ENCODE data around the gene MAB21L4. TPM values are rescaled to one million over a fixed set of nuclear protein-coding genes. Genes with fewer than 3 reads are reported as not detected.

MAB21L4 gene
- polyA plus RNA-seq, 2 of the 4 experiments (the other 2 are of a cell fraction) = not detected

DNA sequence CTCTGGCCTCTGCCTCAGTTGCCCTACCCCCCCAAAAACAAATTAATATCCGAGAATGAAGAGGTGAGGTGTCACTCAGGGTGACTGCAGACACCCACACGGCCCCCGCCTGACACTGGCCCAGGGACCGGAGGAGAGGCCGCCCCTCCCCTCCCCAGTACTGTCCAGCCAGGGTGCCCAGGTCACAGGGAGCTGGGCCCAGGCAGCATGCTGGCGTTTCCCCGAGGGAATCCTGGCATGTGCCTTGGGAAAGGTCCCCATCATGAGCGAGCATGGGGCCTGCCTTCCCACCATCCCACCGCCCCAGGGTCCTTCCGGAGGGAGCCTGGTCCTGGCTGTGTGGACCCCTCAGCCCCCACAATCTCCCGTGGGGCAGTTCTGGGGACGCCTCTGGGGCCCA lies 3.0 kb downstream of the MAB21L4 start (continued):
- TF ChIP-seq, protein P1, sequence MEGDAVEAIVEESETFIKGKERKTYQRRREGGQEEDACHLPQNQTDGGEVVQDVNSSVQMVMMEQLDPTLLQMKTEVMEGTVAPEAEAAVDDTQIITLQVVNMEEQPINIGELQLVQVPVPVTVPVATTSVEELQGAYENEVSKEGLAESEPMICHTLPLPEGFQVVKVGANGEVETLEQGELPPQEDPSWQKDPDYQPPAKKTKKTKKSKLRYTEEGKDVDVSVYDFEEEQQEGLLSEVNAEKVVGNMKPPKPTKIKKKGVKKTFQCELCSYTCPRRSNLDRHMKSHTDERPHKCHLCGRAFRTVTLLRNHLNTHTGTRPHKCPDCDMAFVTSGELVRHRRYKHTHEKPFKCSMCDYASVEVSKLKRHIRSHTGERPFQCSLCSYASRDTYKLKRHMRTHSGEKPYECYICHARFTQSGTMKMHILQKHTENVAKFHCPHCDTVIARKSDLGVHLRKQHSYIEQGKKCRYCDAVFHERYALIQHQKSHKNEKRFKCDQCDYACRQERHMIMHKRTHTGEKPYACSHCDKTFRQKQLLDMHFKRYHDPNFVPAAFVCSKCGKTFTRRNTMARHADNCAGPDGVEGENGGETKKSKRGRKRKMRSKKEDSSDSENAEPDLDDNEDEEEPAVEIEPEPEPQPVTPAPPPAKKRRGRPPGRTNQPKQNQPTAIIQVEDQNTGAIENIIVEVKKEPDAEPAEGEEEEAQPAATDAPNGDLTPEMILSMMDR (IDR thresholded peaks at IDR 0.05) = no peak

DNA sequence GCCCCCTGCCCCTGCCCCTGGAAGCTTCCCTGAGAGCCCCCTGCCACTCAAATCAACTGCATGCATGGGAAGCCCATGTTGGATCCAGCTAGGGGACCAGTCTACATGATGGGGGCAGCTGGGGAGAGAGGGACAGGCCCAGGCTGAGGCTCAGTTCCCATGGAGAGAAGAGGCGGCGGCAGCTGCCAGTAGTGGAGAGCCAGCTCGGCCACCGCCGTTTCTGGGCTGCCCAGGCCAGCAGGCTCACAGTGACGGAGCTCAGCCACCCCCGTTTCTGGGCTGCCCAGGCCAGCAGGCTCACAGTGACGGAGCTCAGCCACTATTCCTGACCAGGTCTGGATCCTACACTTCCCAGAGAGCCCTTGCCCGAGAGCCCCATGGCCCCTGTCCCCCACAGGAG lies 3.6 kb downstream of the MAB21L4 start:
- DNase-seq (ENCODE audit: low read depth in 1 of 2, low spot score in 1 of 2) (no peak), ATAC-seq (no peak), FAIRE-seq (no peak)
- H3K4me3 ChIP-seq = no peak overlapping the region
- ChIA-PET CTCF (interaction anchor here (1.5 to 2.8 kb wide), 4 partner anchors 21 to 79 kb away, joined by 4 to 12 read pairs (median 6); no protein-coding TSS in a partner anchor), POLR2A (interaction anchor here (0.6 kb wide), 1 partner anchor 34 kb away, joined by 3 read pairs; no protein-coding TSS in a partner anchor)
- H3K4me2 ChIP-seq = no peak overlapping the region
- no peak overlapping the region for H3K27ac ChIP-seq
- H3K9me3 ChIP-seq = no peaks in the 10 kb centered on the region
- TF ChIP-seq EHF (CRISPR knock-in tag; IDR thresholded peaks at IDR 0.05) = no peak
- TF ChIP-seq POLR2A (IDR thresholded peaks at IDR 0.05; ENCODE audit: low read length) = no peak
- WGBS (ENCODE audit: missing lambda C conversion rate) = 85% methylated on average over 9 of the region's 9 CpGs
- H3K4me1 ChIP-seq = peaks cover 21% of the 10 kb centered on the region

DNA sequence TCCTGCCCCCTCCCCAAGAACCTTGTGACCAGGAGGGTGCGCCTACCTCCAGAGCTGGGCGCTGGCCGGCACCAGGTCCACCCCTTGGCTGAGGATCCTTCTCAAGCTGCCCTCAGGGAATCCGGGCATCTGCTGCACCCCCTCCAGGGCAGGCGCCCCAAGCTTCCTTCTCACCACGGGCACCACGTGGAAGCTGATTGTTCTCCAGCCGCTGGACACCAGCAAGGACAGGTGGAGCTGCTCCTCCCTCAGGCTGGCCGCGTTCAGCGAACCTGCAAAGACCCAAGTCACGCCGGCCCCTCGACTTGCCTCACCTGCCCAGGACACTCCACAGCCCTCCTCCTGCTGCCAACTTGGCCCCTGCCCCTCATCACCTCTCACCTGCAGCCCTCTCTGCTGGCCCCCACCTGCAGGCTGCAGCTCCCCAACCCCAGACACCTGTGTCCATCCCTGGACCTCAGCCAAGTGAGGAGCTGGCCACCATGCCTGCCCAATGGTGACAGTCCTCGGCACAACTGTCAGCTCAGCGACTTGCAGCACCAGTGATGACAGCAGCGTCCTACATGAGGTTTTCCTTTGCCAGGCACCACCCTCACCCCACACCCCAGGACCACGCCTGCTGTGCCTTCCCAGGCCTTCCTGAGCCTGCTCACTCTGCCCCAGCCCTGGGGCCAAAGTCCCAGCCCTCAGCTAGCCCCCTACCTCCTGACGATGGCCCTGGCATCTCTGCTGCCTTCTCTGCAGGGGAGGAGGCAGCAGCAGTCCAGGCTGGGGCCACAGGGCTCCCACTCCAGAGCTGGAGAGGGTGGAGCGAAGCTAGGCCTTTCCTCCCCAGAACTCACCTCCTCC lies 4.2 kb downstream of the MAB21L4 start:
- POLR2A ChIA-PET = interaction anchor here (0.6 kb wide), 1 partner anchor 33 kb away, joined by 3 read pairs; no protein-coding TSS in a partner anchor
- Histone ChIP-seq H3K27ac (no peak overlapping the region), H3K9me3 (no peaks in the 10 kb centered on the region), H3K4me2 (no peak overlapping the region), H3K4me1 (peaks cover 17% of the 10 kb centered on the region), H3K4me3 (no peak overlapping the region)
- FAIRE-seq = no peak
- DNase-seq (ENCODE audit: low read depth in 1 of 2, low spot score in 1 of 2) = no peak
- CTCF ChIA-PET = interaction anchor here (1.4 to 2.8 kb wide), 7 partner anchors 8 to 80 kb away, joined by 4 to 12 read pairs (median 5); no protein-coding TSS in a partner anchor
- TF ChIP-seq RARB (CRISPR knock-in tag; IDR thresholded peaks at IDR 0.05) (no peak), RAD21 (conservative IDR thresholded peaks at IDR 0.05 in 1 of 2, IDR thresholded peaks at IDR 0.05 in 1 of 2) (no peak), EHMT2 (IDR thresholded peaks at IDR 0.05; ENCODE audit: low read depth) (no peak), PHF8 (IDR thresholded peaks at IDR 0.05; ENCODE audit: borderline replicate concordance, low read depth) (no peak), CHD4 (IDR thresholded peaks at IDR 0.05; ENCODE audit: borderline replicate concordance) (no peak), SMC3 (IDR thresholded peaks at IDR 0.05) (no peak), ZSCAN20 (CRISPR knock-in tag; IDR thresholded peaks at IDR 0.05) (no peak), CEBPB (IDR thresholded peaks at IDR 0.05) (no peak), MAX (IDR thresholded peaks at IDR 0.05) (no peak), RFX5 (IDR thresholded peaks at IDR 0.05) (no peak), MYC (IDR thresholded peaks at IDR 0.05; ENCODE audit: borderline replicate concordance, low read length) (no peak), POLR2A (IDR thresholded peaks at IDR 0.05; ENCODE audit: low read length) (no peak), HDAC2 (IDR thresholded peaks at IDR 0.05) (no peak), USF2 (IDR thresholded peaks at IDR 0.05) (no peak), RCOR1 (IDR thresholded peaks at IDR 0.05; ENCODE audit: low read depth, low read length) (no peak), ZC3H11A (IDR thresholded peaks at IDR 0.05) (no peak), RNF2 (IDR thresholded peaks at IDR 0.05; ENCODE audit: borderline replicate concordance, low read depth) (no peak)
- TF ChIP-seq, protein P2, sequence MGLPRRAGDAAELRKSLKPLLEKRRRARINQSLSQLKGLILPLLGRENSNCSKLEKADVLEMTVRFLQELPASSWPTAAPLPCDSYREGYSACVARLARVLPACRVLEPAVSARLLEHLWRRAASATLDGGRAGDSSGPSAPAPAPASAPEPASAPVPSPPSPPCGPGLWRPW (IDR thresholded peaks at IDR 0.05) = no peak
- TF ChIP-seq, protein P3, sequence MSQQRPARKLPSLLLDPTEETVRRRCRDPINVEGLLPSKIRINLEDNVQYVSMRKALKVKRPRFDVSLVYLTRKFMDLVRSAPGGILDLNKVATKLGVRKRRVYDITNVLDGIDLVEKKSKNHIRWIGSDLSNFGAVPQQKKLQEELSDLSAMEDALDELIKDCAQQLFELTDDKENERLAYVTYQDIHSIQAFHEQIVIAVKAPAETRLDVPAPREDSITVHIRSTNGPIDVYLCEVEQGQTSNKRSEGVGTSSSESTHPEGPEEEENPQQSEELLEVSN (IDR thresholded peaks at IDR 0.05; ENCODE audit: borderline replicate concordance, low read depth) = no peak
- WGBS (ENCODE audit: missing lambda C conversion rate) = 70% methylated on average over 9 of the region's 20 CpGs
- ATAC-seq = no peak

Data from A549 (cell line).